ENCODE data around the gene SLC25A34.

DNA sequence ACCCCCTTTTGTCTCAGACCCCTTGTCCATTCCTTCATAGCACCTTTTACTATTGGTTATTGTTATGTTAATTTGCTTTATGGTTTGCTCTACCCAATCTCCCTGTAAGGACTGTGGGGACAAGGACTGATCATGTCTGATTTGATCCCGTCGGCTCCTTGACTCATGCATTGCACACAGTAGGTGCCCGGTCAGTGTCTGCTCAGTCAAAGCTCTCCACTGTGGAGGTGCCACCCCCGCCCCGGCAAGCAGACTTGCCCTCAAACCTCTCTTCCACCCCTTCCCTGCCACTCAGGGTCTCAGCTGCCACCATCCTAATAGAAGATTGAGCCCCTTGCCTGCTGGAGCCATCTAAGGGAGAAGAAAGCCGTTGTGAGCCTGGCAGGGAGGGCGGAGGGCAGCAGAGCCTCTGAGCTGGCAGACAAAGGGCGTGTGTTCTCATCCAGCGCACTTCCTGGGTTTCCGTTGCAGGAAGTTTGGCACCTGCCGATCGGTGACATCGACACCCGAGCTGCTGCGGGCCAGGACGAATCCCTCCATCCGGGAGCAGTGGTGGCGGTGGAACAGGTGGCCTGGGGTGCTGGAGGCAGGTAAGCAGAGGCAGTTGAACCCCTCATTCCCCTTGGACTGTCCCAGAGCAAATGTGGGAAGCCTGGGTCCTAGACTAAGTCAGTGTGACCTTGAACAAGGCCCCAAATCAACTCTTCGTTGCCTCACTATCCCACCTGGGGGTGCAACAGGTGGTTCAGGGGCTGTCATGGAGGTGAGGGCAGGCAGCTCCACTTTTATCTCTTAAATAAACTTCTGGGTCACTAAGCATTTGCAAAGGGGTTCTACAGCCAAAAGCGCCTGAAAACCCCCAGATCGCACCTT is 20.3 kb downstream of the SLC25A34 start:
- TF ChIP-seq, protein P1, sequence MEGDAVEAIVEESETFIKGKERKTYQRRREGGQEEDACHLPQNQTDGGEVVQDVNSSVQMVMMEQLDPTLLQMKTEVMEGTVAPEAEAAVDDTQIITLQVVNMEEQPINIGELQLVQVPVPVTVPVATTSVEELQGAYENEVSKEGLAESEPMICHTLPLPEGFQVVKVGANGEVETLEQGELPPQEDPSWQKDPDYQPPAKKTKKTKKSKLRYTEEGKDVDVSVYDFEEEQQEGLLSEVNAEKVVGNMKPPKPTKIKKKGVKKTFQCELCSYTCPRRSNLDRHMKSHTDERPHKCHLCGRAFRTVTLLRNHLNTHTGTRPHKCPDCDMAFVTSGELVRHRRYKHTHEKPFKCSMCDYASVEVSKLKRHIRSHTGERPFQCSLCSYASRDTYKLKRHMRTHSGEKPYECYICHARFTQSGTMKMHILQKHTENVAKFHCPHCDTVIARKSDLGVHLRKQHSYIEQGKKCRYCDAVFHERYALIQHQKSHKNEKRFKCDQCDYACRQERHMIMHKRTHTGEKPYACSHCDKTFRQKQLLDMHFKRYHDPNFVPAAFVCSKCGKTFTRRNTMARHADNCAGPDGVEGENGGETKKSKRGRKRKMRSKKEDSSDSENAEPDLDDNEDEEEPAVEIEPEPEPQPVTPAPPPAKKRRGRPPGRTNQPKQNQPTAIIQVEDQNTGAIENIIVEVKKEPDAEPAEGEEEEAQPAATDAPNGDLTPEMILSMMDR (IDR thresholded peaks at IDR 0.05), result no peak
- no peak for TF ChIP-seq POLR2A (IDR thresholded peaks at IDR 0.05; ENCODE audit: low read depth)
- TF ChIP-seq POLR2AphosphoS5 (IDR thresholded peaks at IDR 0.05), result no peak

Data from esophagus muscularis mucosa (tissue), 3 donors.